Endothelial cell of umbilical vein (primary cell): ENCODE data around the gene TCEANC. TPM values are rescaled to one million over a fixed set of nuclear protein-coding genes. Genes with fewer than 3 reads are reported as not detected.

Source experiments
- BruUV-seq: library from RNA; stranded (reverse); fragments of 400-500 nt; replicated peaks from 2 replicates; lab custom pipeline; 2021; lab: Mats Ljungman, UMichigan
- CTCF ChIA-PET: fragments of 300-600, 350-600 bp; sonication (Branson Sonifier 250); formaldehyde crosslinking; loops from one replicate; lab custom pipeline; 2021; ENCODE audit warnings: antibody characterized with exemption, inconsistent platforms; lab: Charles Lee
- POLR2A ChIA-PET: fragments of 300-600, 350-600 bp; sonication (Branson Sonifier 250); formaldehyde crosslinking; loops from one replicate; lab custom pipeline; 2021; ENCODE audit warnings: antibody characterized with exemption, inconsistent platforms; lab: Charles Lee
- DNase-seq: peaks from one replicate; pipeline ENCODE4 v3.0.0-alpha.2; 2011; ENCODE audit warnings: low read depth, low spot score
- FAIRE-seq: peaks from 2 replicates; lab custom pipeline; 2011; peaks lifted over from hg19 to GRCh38; lab: Jason Lieb, UNC
- H2AFZ ChIP-seq: 2 replicates; pipeline ENCODE4 v1.6.0; 2012; ENCODE audit warnings: low read depth, low read length, control low read depth, inconsistent platforms
- H3K27ac ChIP-seq: 2 replicates; pipeline ENCODE4 v1.5.1; 2011; ENCODE audit warnings: low read depth, mild to moderate bottlenecking, control low read depth, low read length, moderate library complexity; ENCODE audit not compliant: insufficient read depth
- H3K27me3 ChIP-seq, 2 experiments: 2 replicates each; pipeline versions ENCODE4 v1.6.0 to v1.6.1; 2011; ENCODE audit warnings: low read length in 2 of 2, mixed read lengths in 1 of 2; ENCODE audit not compliant: control insufficient read depth in 2 of 2, insufficient read depth in 2 of 2
- H3K36me3 ChIP-seq, 2 experiments: 2 replicates in 1 of 2; 3 replicates in 1 of 2; pipeline ENCODE4 v1.5.1; 2011; ENCODE audit warnings: low read length in 2 of 2, mild to moderate bottlenecking in 1 of 2, moderate library complexity in 1 of 2; ENCODE audit not compliant: control insufficient read depth in 2 of 2, insufficient read depth in 2 of 2; ENCODE audit errors: extremely low read depth in 1 of 2
- H3K4me1 ChIP-seq: 3 replicates; pipeline ENCODE4 v1.5.1; 2011; ENCODE audit warnings: mild to moderate bottlenecking, low read length; ENCODE audit not compliant: control insufficient read depth, insufficient read depth; ENCODE audit errors: extremely low read depth
- H3K4me2 ChIP-seq: 2 replicates; pipeline ENCODE4 v1.6.1; 2011; ENCODE audit warnings: low read length, control low read depth, mixed read lengths; ENCODE audit not compliant: insufficient read depth
- H3K4me3 ChIP-seq, 3 experiments: fragments of 200-600 bp in 1 of 3; sonication (generic), shearing (Covaris generic) in 1 of 3; replicated peaks in 1 of 3; 2 replicates each; pipeline ENCODE4 v1.5.1; 2011 to 2016; ENCODE audit warnings: control low read depth in 3 of 3, low read length in 3 of 3, mild to moderate bottlenecking in 2 of 3, inconsistent platforms in 1 of 3, low read depth in 1 of 3, moderate library complexity in 1 of 3; ENCODE audit not compliant: insufficient read depth in 1 of 3
- H3K79me2 ChIP-seq: 2 replicates; pipeline ENCODE4 v1.6.0; 2012; ENCODE audit warnings: low read length, inconsistent platforms; ENCODE audit not compliant: control insufficient read depth, insufficient read depth
- H3K9ac ChIP-seq: replicated peaks from 2 replicates; pipeline ENCODE3; 2011; ENCODE audit warnings: low read length, control low read depth; ENCODE audit not compliant: insufficient read depth; ENCODE audit errors: extremely low read depth
- H3K9me1 ChIP-seq: replicated peaks from 3 replicates; pipeline ENCODE4 v1.6.0; 2011; ENCODE audit warnings: mild to moderate bottlenecking, low read length; ENCODE audit not compliant: control insufficient read depth, insufficient read depth; ENCODE audit errors: extremely low read depth
- H3K9me3 ChIP-seq: replicated peaks from 2 replicates; pipeline ENCODE4 v1.5.1; 2012; ENCODE audit warnings: low read length, inconsistent platforms; ENCODE audit not compliant: control insufficient read depth, insufficient read depth
- H4K20me1 ChIP-seq: replicated peaks from 2 replicates; pipeline ENCODE3; 2011; ENCODE audit warnings: mild to moderate bottlenecking, low read length; ENCODE audit not compliant: control insufficient read depth, insufficient read depth; ENCODE audit errors: extremely low read depth
- CTCF ChIP-seq, 2 donors: IDR thresholded peaks; 1 replicate in 1 of 2; 2 replicates in 1 of 2; pipeline ENCODE4 v1.5.1; 2011; ENCODE audit warnings: low read length in 2 of 2, mild to moderate bottlenecking in 2 of 2, moderate library complexity in 2 of 2, control low read depth in 1 of 2, inconsistent platforms in 1 of 2, low read depth in 1 of 2; ENCODE audit not compliant: insufficient read depth in 1 of 2; ENCODE audit errors: extremely low read depth in 1 of 2
- EZH2 ChIP-seq: IDR thresholded peaks from 2 replicates; pipeline ENCODE4 v1.6.1; 2012; ENCODE audit warnings: borderline replicate concordance, low read depth, mild to moderate bottlenecking, moderate library complexity, low read length, inconsistent platforms; ENCODE audit not compliant: severe bottlenecking
- FOS ChIP-seq: IDR thresholded peaks from 2 replicates; pipeline ENCODE4 v1.6.1; 2011; ENCODE audit warnings: mild to moderate bottlenecking, low read length, moderate library complexity, borderline replicate concordance; ENCODE audit not compliant: insufficient read depth
- JUN ChIP-seq: IDR thresholded peaks from 2 replicates; pipeline ENCODE4 v1.6.1; 2011; ENCODE audit warnings: borderline replicate concordance, low read depth; ENCODE audit not compliant: insufficient read length, insufficient read depth
- POLR2A ChIP-seq: IDR thresholded peaks from 2 replicates; pipeline ENCODE4 v1.6.1; 2012; ENCODE audit warnings: low read depth, mild to moderate bottlenecking, control low read depth, low read length
- POLR2AphosphoS5 ChIP-seq: IDR thresholded peaks from 2 replicates; pipeline ENCODE4 v1.6.1; 2012; ENCODE audit warnings: low read depth, mild to moderate bottlenecking, control low read depth, low read length, moderate library complexity; ENCODE audit not compliant: insufficient read depth
- dilution Hi-C: fragments of 300-500 bp; cut with MboI; formaldehyde crosslinking; loops from one replicate; pipeline ENCODE4 v1.15.0; 2019; ENCODE audit warnings: low sequenced_read_pairs; ENCODE audit not compliant: extremely low pct_ligation_motif_present
- intact Hi-C: fragments of 100-400 bp; cut with micrococcal nuclease; formaldehyde crosslinking; loops from one replicate; pipeline ENCODE4 v1.10.0; 2022
- polyA plus RNA-seq, 4 experiments: library from polyadenylated mRNA; depleted of rRNA in 3 of 4; stranded (reverse) in 3 of 4; unstranded in 1 of 4; fragments of >200 nt; gene quantifications; 2 replicates each; pipeline versions ENCODE4 v1.2.1 to v1.2.3, GENCODE V29; 2011 to 2012; ENCODE audit warnings: missing spikeins in 1 of 4
- total RNA-seq: library from RNA; stranded (reverse); gene quantifications from 2 replicates; pipeline ENCODE4 v1.2.3, GENCODE V29; 2021

The TCEANC gene
- total and polyA plus RNA-seq, 2 donors (not counting 3 experiments of a cell fraction or from before 2014, with no cell fraction given), result 0.32 to 0.75 TPM

- dilution Hi-C loops (no loop called here), intact Hi-C loops (no loop called here)
- DNase-seq (no peak), FAIRE-seq (no peak)
- Histone ChIP-seq H3K27ac (no peak overlapping the region), H3K4me1 (peaks cover 18% of the 10 kb centered on the region), H3K9me3 (no peaks in the 10 kb centered on the region), H3K36me3 (no peaks in the 10 kb centered on the region), H3K27me3 (no peaks in the 10 kb centered on the region), H3K79me2 (peaks cover 71% of the 10 kb centered on the region), H2AFZ (no peak overlapping the region), H3K9ac (no peak overlapping the region), H3K9me1 (no peaks in the 10 kb centered on the region), H4K20me1 (peaks cover 3% of the 10 kb centered on the region), H3K4me3 (no peak overlapping the region), H3K4me2 (no peak overlapping the region)
- ChIA-PET POLR2A (no interaction called here), CTCF (interaction anchor here (1.7 kb wide), 1 partner anchor 187 kb away, joined by 4 read pairs; no protein-coding TSS in a partner anchor)
- TF ChIP-seq POLR2A (no peak), JUN (no peak), EZH2 (no peak), FOS (no peak), CTCF (IDR thresholded peaks at IDR 0.05; ENCODE audit: extremely low read depth in 1 of 2, insufficient read depth in 1 of 2, low read depth in 1 of 2, low read length in 2 of 2) (no peak), POLR2AphosphoS5 (no peak)
- no TSS peak for BruUV-seq
Measured at GRCh38 chrX:13693341-13693961, 40.5 kb downstream of the TCEANC start.
